AG09309 (cell line): ENCODE measurements around the gene TMEM151B.

Experiments used
- DNase-seq: peaks from one replicate; pipeline ENCODE4 v3.0.0-alpha.2; 2010; ENCODE audit warnings: low read depth
- H3K4me3 ChIP-seq: 2 replicates; pipeline ENCODE4 v1.5.1; 2011; ENCODE audit warnings: mild to moderate bottlenecking, low read depth, low read length, moderate library complexity; ENCODE audit not compliant: control insufficient read depth
- TF ChIP-seq, protein P1 (sequence below): IDR thresholded peaks from 2 replicates; pipeline ENCODE4 v1.5.1; 2011; ENCODE audit warnings: mild to moderate bottlenecking, low read depth, low read length, inconsistent platforms; ENCODE audit not compliant: insufficient read depth, control insufficient read depth; ENCODE audit errors: missing control alignments

TMEM151B gene

DNA sequence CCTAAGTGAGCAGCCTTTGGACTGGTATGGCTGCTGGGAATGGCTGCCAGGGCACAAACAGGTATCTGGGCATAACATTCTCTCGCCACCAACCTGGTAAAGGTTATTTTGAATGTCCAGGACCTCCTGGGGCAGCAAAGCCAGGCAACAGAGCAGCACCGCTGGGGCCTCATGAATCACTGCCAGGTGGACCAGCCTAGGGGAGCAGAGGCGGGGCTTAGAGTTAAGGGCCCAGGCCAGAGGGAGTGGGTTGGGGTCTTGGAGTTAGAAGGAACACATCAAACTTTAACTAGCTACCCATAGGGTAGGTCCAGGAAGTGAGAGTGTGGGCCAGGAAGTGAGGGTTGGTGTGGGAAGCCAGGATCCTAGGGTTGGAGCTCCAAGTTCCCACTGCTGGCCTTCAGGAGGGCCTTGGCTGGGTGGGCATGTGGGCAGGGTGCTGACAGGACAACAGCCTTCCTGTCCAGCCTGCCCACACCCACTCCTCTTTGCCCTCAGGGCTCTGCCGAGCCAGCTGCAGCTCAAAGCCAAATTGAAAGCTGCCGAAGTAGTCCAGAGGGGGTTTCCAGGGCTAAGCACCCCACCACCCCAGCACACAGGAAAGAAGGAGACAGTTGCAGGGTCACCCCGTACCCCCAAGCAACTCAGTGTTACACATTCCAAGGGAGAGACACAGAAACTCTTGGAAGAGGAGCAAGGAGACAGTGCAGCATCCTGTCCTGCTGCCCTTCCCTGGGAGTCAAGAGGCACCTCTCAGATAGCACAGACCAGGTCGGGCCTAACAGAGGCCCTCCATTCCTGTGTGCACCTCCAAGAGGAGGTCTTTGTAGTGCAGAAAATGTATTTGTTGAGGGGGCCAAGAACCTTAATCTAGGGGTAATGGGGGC lies 7.5 kb upstream of the TMEM151B start:
- no peak for DNase-seq
- TF ChIP-seq, protein P1, sequence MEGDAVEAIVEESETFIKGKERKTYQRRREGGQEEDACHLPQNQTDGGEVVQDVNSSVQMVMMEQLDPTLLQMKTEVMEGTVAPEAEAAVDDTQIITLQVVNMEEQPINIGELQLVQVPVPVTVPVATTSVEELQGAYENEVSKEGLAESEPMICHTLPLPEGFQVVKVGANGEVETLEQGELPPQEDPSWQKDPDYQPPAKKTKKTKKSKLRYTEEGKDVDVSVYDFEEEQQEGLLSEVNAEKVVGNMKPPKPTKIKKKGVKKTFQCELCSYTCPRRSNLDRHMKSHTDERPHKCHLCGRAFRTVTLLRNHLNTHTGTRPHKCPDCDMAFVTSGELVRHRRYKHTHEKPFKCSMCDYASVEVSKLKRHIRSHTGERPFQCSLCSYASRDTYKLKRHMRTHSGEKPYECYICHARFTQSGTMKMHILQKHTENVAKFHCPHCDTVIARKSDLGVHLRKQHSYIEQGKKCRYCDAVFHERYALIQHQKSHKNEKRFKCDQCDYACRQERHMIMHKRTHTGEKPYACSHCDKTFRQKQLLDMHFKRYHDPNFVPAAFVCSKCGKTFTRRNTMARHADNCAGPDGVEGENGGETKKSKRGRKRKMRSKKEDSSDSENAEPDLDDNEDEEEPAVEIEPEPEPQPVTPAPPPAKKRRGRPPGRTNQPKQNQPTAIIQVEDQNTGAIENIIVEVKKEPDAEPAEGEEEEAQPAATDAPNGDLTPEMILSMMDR: no peak
- H3K4me3 ChIP-seq: peak overlapping the region; percentile 93; the same call in 1 of the 2 replicates

DNA sequence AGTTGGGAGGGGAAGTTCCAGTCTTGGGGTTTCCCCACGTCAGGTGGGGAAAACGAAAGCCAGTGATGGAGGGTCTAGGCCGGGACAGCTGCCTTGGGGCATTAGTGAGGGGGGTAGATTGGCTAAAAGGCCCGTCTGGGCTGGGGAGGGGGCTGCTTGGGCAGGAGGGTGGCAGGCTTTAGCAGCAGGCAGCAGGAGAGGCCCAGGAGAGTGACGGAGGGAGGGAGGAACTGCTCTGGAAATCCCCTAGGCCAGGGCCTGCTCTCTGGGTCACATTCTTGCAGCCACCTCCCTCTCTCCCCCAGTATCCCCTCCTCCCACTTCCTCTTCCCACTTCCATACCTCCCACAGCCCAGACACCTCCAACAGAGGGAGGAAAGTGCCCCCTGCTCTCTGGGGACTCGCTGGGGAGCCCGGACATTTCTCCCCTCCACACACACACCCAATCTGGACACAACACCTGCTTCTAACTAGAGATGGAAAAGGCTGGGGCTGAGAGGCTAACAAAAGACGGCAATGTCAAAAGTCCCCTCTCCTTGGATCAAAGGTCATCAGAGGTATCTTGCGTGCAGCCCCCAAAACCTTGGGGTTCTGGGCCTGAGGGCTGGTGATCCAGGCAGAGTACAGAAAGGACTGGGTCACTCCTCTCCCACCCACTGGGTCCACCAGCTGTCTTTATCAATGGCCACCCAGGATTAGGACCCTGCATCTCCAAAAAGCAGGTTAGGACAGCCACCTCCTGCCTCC lies 6.7 kb upstream of the TMEM151B start:
- peak overlapping the region; percentile 93 for H3K4me3 ChIP-seq
- no peak for DNase-seq
- TF ChIP-seq, protein P1: no peak

DNA sequence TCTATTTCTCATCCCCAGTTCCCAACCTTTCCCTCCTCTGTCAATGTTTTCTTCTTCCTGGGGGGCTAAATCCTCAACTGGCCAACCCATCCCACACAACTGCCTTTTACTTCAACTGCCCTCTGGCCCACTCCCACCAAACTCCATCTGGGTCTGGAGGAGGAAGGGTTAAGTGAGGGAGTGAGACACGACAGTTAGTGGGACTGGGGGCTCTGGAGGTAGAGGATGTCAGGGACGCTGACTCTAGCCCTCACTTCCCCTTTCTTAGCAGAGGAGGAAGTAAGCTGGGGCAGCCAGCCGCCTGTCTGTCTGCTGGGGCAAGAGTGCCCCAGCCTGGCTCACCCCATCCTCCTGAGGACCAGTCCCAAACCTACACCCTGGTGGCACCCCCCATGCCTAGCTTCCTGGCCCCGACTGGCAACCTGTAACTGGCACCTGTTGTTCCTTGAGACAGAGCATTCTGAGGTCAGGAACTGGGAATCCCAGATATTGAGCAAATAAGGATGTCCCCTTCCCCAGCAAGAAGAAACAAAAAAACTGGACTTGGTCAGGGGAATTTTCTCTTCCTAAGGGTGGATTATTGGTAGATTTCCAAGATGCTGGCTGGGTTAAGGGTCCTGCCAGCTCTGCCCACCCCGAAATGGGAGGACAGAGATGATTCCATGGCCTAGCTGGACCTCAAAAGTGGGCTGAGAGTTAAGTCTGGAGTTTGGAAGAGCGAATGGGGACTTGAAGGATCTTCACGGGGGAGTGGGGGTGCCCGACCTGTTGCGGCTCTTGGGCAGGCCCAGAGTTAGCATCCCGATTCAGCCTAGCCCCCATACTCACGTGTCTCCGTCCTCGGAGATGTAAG lies 5.9 kb upstream of the TMEM151B start:
- peak overlapping the region; percentile 93 for H3K4me3 ChIP-seq
- TF ChIP-seq, protein P1: no peak
- no peak for DNase-seq

DNA sequence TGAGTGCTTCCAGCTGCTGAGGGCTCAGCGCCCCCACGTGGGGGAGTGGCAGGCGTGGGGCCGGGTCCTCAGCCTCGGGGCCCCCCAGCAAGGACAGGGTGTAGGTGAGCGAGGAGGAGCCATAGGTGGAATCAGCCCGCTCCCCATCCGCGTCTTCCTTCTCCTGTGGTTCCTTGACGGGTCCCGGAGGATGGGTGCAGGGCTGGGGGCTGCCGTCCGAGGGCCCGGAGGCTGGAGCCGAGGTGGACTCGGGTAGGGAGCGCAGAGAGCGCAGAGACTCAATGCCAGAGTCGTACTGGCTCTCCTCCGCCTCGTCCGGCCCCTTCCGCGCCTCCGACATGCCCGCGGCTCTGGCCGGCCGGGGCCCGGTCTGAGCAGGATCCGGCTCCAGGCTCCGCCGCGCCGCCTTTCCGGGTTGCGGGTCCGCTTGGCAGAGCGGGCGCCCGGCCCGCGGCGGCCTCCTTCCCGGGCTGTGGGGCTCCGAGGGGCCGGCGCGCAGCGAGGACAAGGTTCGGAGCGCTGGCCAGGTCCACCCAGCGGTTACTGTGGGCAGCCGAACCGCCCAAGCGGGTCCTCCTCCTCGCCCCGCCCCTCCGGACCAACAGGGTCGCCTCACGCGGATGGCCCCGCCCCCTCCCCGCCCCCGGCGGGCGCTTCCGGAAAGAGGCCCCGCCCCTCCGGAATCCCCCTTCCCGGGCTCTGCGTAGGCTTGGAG lies 5.1 kb upstream of the TMEM151B start, which contains the start of gene NFKBIE:
NFKBIE (minus strand) TSS at position 545 of the 715 bp plus-strand sequence; CDS start at position 340, 205 bp downstream.
- H3K4me3 ChIP-seq: peak within 1 kb of the TSS; percentile 93
- TF ChIP-seq, protein P1: peak; percentile 34
- DNase-seq: peak; percentile 52

DNA sequence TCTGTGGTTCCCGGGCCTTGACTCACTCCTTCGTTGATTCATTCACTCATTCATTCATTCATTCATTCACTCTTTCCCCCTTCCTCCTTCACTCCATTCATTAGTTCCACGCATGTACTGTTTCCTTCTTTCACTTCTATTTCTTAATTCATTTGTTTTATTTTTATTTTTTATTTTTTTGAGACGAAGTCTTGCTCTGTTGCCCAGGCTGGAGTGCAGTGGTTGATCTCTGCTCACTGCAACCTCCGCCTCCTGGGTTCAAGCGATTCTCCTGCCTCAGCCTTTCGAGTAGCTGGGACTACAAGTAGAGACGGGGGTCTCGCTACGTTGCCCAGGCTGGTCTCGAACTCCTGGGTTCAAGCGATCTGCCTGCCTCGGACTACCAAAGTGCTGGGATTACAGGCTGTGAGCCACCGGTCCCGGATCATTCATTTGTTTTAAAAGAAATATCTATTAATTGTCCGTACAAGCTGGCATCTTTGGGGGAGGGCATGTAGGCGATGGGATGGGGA lies 4.5 kb upstream of the TMEM151B start:
- TF ChIP-seq, protein P1: no peak
- DNase-seq: no peak
- no peak overlapping the region; the same call in 1 of the 2 replicates for H3K4me3 ChIP-seq
